Cardiac fibroblast (primary cell): ENCODE measurements around the gene MFSD12.

Source experiments
- DNase-seq, 2 donors: peaks; one replicate each; pipeline versions ENCODE4 v3.0.0 to v3.0.0-alpha.2; 2010; ENCODE audit warnings: low read depth in 2 of 2
- H3K4me3 ChIP-seq, 2 donors: replicated peaks in 1 of 2; 1 replicate in 1 of 2; 2 replicates in 1 of 2; pipeline ENCODE4 v1.5.1; 2011; ENCODE audit warnings: low read depth in 2 of 2, low read length in 2 of 2, mild to moderate bottlenecking in 2 of 2, moderate library complexity in 1 of 2
- TF ChIP-seq, protein P1 (sequence below): IDR thresholded peaks from one replicate; pipeline ENCODE4 v1.5.1; 2011; ENCODE audit warnings: low read depth, mild to moderate bottlenecking, low read length, inconsistent platforms

The MFSD12 gene

GRCh38 chr19:3547301-3547731 lies 10.1 kb downstream of the MFSD12 start:
- TF ChIP-seq, protein P1, sequence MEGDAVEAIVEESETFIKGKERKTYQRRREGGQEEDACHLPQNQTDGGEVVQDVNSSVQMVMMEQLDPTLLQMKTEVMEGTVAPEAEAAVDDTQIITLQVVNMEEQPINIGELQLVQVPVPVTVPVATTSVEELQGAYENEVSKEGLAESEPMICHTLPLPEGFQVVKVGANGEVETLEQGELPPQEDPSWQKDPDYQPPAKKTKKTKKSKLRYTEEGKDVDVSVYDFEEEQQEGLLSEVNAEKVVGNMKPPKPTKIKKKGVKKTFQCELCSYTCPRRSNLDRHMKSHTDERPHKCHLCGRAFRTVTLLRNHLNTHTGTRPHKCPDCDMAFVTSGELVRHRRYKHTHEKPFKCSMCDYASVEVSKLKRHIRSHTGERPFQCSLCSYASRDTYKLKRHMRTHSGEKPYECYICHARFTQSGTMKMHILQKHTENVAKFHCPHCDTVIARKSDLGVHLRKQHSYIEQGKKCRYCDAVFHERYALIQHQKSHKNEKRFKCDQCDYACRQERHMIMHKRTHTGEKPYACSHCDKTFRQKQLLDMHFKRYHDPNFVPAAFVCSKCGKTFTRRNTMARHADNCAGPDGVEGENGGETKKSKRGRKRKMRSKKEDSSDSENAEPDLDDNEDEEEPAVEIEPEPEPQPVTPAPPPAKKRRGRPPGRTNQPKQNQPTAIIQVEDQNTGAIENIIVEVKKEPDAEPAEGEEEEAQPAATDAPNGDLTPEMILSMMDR: peak; percentile 76
- H3K4me3 ChIP-seq: no peak overlapping the region
- no peak for DNase-seq

GRCh38 chr19:3546119-3546518 lies 11.3 kb downstream of the MFSD12 start:
- TF ChIP-seq, protein P1: no peak
- H3K4me3 ChIP-seq: no peak overlapping the region

DNA sequence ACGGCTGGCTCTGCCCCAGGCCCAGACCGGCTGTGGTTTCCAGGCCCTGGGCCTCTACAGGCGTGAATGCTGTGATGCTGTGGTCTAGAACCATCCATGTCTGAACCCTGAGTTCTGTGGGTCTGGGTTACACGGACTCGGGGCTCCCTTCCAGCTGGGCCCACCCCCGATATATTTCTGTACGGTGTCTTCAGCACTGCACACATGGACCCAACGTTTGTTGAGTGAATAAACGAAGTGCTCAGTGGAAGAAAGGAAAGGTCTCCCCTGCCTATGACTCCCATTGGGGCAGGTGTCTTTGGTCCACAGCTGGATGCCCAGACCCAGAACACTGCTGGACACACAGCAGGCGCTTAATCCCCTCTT lies 11.7 kb downstream of the MFSD12 start:
- no peak overlapping the region for H3K4me3 ChIP-seq
- no peak for DNase-seq
- TF ChIP-seq, protein P1: no peak

More at GRCh38 chr19:3546119-3546518, 11.3 kb downstream of the MFSD12 start:
- no peak for DNase-seq

- DNase-seq: peak; percentile 60 to 63
- TF ChIP-seq, protein P1: peak; percentile 97
- H3K4me3 ChIP-seq: no peak overlapping the region
Observed at GRCh38 chr19:3544742-3545668, 12.4 kb downstream of the MFSD12 start.

DNA sequence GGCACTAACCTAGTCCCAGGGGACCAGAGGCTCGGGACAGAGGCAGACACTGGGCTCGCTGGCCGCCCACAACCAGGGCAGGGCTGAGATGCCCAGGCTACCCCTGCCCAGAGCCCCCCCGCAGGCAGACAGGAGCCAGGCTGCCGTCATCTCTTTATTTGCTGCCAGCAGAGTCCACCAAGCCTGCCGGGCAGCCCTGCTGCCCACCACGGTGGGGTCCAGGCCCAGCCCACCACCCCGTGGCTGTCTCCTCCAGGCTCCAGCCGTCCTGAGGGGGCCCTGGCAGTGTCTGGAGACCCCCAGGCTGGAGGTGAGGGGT lies 13.4 kb downstream of the MFSD12 start:
- no peak overlapping the region for H3K4me3 ChIP-seq
- no peak for DNase-seq
- TF ChIP-seq, protein P1: no peak

GRCh38 chr19:3543150-3544057 lies 14.0 kb downstream of the MFSD12 start:
- H3K4me3 ChIP-seq: no peak overlapping the region
- DNase-seq: peak in 1 of 2 donors; percentile 37
- TF ChIP-seq, protein P1: no peak
